ENCODE data around the gene MIPOL1.

- TF ChIP-seq POLR2A (IDR thresholded peaks at IDR 0.05; ENCODE audit: borderline replicate concordance, extremely low read depth, insufficient read depth, insufficient read length) (no peak), CTCF (IDR thresholded peaks at IDR 0.05 in 2 of 3, conservative IDR thresholded peaks at IDR 0.05 in 1 of 3; ENCODE audit: borderline replicate concordance in 1 of 3, insufficient read depth in 1 of 3, low read depth in 2 of 3, low read length in 2 of 3) (no peak)
Observed at GRCh38 chr14:37253905-37254304, 56.2 kb downstream of the MIPOL1 start.

All from HCT116 (cell line).